ENCODE measurements around the gene GGA2.

DNA sequence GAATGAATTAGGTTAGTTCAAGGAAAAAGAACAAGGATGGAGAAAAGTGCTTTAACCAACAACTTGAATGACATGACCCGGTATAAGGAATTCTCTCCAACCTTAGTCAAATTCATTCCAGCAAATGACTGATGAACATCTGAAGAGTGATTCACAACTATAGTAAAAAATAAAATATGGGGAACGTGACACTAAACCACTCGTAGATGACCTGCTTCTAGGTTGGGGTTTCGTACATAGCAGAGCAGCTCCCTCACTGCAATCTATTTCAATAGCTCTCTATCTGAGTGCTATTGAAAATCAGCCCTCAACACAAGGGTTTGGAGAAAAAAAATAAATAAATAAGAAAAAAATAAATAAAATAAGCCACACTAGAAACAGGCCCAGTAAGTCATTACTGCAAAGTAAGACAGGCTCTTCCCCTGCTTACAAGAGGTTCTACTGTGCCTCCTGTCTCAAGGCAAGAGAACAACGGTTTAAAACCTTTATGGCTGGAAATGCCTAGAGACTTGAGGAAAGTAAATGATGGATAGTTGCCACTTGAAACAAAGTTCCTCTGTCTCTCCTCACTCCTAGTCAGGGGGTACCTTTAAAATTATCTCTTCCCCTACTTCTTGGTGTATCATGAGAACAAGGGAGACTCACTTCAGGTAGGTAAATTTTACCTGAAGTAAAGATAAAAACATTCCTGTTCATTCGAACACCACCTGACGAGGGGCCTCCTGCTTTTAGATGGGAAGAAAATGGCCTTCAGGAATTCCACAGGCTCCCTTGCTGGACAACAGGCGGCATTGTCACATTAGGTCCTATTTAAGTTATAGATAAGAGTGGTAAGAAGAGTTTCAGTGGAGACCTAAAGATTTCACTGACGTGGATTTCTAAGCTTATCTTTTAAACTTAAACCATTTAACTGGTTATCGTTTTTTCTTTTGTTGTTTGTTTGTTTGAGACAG lies 77.8 kb downstream of the GGA2 start:
- TF ChIP-seq, protein P1, sequence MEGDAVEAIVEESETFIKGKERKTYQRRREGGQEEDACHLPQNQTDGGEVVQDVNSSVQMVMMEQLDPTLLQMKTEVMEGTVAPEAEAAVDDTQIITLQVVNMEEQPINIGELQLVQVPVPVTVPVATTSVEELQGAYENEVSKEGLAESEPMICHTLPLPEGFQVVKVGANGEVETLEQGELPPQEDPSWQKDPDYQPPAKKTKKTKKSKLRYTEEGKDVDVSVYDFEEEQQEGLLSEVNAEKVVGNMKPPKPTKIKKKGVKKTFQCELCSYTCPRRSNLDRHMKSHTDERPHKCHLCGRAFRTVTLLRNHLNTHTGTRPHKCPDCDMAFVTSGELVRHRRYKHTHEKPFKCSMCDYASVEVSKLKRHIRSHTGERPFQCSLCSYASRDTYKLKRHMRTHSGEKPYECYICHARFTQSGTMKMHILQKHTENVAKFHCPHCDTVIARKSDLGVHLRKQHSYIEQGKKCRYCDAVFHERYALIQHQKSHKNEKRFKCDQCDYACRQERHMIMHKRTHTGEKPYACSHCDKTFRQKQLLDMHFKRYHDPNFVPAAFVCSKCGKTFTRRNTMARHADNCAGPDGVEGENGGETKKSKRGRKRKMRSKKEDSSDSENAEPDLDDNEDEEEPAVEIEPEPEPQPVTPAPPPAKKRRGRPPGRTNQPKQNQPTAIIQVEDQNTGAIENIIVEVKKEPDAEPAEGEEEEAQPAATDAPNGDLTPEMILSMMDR (IDR thresholded peaks at IDR 0.05): no peak
- no peak for TF ChIP-seq EP300 (IDR thresholded peaks at IDR 0.05)
- no peak for TF ChIP-seq POLR2A (IDR thresholded peaks at IDR 0.05)

All from suprapubic skin (tissue), 3 donors.